NCI-H1417 (cell line): ENCODE measurements around the gene FBN1.

Experiments used
- DNase-seq, 3 experiments: peaks; one replicate each; lab custom pipeline; 2025; lab: John Stamatoyannopoulos, UW

FBN1 gene

DNA sequence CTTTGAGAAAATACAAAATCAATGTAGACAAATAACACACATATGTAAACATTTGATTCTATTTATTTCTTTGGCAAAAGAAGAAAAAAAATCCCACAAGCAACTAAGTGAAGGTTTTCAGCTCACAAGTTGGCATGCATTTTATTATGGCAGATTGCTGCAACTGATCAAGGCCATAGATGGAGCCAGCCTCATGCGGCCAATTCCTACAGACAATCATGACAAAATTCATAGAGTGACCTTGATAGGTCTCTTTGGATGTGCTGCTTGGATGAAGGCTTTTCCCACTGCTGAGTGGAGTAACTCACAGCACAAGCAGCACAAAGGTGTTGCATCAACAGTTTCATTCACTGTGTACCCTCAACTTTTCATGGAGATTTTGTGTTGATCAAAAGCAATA lies 22.1 kb downstream of the FBN1 start:
- DNase-seq = no peak

DNA sequence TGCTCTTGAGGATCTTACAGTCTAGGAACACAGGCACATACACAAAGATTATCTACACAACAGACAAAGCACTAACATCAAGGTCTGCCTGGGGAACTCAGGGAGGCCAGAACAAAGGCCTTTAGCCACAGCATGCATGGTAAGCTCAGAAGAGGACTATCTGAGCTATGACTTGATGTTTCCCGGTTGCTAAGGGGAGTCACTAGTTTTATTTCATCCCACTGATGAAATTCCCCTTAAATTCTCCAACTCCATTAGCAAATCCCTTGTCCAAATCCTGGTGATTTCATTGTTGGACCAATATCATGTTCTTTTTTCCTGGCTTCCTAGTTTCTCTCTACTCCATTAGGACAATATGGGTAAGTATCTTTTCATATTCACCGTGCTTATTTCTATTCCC lies 23.3 kb downstream of the FBN1 start:
- no peak for DNase-seq

DNA sequence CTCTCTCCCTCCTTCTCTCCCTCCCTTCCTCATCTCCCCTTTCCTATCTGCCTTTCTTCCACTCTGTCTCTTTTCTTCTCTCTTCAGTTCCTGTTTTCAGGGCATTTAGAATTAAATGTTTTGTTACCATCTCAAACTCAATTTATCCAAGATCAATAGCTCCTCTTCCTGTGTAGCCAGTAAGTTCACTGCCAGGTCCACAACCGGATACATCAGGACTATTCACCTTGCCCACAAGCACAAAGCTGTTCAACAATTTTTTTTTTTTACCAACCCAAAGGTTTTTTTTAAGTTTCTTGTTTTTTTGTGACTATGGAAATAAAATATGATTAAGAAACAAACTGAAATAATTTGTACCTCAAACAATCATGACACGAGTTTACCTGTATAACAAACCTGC lies 26.1 kb downstream of the FBN1 start:
- no peak for DNase-seq

GRCh38 chr15:48617619-48618018 lies 27.9 kb downstream of the FBN1 start:
- DNase-seq = no peak

DNA sequence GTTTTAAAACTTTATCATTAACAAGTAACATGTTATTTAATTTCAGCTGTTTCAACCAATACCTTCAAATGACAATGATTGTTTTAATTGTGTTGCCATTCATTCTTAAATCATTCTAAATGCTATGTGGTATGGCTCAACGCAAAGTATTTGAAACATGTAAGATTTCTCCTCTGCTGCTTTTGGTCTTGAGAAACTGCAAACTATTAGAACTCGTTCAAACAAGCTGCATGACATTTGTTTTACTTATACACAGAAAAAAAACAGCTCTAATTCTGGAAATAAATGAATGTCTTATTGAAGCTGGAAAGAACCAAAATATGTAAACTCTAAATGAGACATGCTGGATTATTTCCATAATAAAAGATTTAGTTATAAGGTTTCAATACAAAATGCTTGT lies 29.3 kb downstream of the FBN1 start:
- no peak for DNase-seq

DNA sequence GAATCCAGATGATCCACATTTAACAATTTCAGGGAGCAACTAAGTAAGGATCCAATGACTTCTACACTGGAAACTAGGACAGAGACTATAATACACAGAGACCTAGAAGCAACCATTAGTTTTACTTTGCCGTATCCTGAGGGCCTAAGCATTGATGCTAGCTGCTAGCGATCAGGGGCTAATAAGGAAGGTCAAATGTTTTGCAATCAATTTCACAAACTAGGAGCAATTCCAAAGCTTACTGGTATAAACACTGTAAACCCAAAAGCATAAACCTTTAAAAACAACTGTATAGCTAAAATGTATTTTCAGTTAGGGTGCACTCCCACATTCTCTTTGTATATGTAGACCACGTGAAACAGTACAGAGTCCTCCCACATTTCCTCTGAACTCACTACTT lies 31.5 kb downstream of the FBN1 start:
- no peak for DNase-seq

DNA sequence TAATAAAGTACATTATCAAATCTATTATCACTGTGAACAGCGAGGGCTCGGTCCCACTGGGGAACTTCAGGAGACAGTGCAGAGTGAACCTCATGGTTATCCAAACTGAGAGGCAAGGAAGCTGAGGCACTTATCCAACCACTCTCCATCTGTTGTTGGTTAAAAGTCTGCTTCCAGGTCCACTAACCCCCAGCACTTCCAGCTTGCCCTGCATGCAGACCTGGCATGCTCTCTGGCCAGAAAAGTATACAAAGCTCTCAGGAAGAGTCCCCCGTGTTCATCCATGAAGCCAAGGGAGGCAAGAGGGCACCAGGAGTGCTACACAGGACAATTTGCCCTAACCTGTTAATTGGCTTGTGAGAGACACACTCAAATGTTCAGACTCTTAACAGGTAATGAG lies 36.0 kb downstream of the FBN1 start:
- peak in 1 of 3 experiments; percentile 30 for DNase-seq

GRCh38 chr15:48607846-48608245 lies 37.7 kb downstream of the FBN1 start:
- DNase-seq = no peak

DNA sequence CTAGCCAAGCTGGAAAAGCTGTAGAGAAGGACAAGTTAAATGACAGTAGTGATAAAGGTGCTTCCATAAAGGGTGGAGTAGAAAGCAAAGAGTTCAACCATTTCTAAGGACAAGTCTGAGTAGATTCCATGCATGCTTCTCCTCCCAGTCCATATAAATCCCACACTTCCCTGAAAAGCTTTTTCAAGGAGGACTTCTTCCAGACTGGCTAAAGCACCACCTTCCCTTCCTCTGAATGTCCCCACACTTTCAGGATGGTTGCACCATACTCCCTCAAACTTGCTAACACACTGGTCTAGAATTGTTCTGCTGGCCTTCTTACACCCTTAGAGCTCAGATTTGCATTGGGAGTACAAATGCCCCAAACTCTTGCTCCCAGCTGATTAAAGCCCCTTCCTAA lies 40.9 kb downstream of the FBN1 start:
- DNase-seq = no peak

- DNase-seq = no peak
Measured at GRCh38 chr15:48603922-48604321, 41.6 kb downstream of the FBN1 start.

- no peak for DNase-seq
Measured at GRCh38 chr15:48603123-48603500, 42.4 kb downstream of the FBN1 start.

GRCh38 chr15:48602358-48603122 lies 43.0 kb downstream of the FBN1 start:
- no peak for DNase-seq

- DNase-seq = no peak
Measured at GRCh38 chr15:48601095-48601494, 44.4 kb downstream of the FBN1 start.

GRCh38 chr15:48596841-48597240 lies 48.7 kb downstream of the FBN1 start:
- no peak for DNase-seq

DNA sequence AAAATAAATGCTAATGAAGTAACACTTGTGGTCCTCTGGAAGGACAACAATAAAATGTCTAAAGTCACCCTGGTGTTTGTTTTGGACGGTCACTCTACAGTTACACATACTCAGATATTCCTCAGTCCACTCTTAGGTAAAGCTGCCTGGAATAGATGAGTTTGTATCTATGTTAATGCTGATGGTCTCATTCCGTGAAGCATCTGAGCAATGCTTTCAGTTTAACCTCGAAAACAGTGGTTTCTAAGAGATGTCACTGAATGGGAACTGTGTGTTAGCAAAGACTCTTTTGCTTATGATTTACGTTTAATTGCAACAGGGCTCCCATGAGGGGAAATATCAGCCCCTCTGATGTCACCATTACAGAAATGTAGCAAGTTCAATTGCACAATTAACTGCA lies 49.1 kb downstream of the FBN1 start:
- no peak for DNase-seq

GRCh38 chr15:48595981-48596380 lies 49.5 kb downstream of the FBN1 start:
- no peak for DNase-seq

DNA sequence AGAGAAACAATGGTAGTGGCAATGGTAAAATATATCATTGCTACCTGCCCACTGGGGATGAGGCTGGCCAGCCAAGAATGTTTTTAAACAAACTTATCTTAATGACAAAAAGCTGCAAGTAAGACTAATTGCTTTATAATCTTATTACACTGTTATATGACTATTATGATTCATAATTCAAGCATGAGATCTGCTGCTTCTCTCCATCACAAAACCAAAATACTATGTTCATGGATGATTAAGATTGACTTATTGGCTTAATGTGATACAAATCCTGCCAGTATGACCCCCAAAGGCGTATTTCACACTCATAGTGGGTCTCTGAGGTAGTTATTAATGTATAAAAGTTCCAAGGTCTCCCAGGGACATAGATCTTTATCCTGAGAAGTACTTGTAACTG lies 52.6 kb downstream of the FBN1 start:
- DNase-seq = no peak

DNA sequence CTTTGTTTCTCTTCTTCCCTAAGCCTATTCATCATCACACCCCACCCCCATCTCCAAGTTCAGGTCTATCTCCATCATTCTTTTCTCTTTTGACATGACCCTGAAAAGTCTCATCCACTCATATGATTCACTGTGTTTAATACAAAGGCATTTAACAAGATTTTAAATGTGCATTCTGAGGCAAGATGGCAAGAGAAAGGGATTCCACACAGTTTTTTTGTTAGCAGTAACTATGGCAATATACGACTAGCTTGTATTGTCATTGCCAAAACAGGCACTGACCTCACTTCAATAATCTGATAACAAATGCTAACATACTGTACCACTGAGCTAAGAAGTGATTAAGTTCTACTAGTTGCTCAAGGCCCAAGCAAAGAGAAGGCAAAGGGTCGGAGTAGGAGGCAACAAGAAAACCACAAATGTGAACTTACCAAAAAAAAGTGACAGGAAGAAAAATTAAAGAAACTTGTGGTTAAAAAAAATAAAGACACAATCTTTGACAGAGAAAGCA lies 53.2 kb downstream of the FBN1 start:
- no peak for DNase-seq

DNA sequence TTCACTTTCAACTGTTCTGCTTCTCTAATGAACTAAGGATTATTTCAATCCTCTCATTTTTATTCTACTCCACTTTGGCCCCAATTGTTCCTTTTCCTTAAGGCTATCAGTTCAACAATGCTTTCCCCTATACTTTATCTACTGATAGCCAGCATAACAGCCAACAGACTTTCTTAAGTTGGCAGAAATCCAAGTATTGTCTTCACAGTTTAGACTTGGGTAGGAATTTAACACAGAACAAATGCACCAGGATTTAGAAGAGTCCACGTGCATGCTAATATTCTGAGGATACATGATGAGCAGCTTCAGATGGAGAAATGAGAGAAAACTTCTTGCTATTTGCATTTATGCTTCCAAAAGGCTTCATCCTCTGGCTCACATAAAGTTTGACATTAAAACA lies 54.8 kb downstream of the FBN1 start:
- peak in 1 of 3 experiments; percentile 60 for DNase-seq

- no peak for DNase-seq
Measured at GRCh38 chr15:48584812-48585563, 60.5 kb downstream of the FBN1 start.

- DNase-seq = no peak
Measured at GRCh38 chr15:48584090-48584811, 61.3 kb downstream of the FBN1 start.

GRCh38 chr15:48582452-48583247 lies 62.9 kb downstream of the FBN1 start:
- DNase-seq = peak in 2 of 3 experiments; percentile 3 to 36
